ENCODE data around the gene NOS2.

- TF ChIP-seq SUZ12 (IDR thresholded peaks at IDR 0.05; ENCODE audit: extremely low read depth, insufficient read depth, insufficient read length) (no peak), YY1 (IDR thresholded peaks at IDR 0.05; ENCODE audit: insufficient read depth, insufficient read length) (no peak), ZNF274 (IDR thresholded peaks at IDR 0.05; ENCODE audit: low read depth, low read length) (no peak)
Observed at GRCh38 chr17:27733773-27734172, 66.6 kb downstream of the NOS2 start.
